Trophoblast cell (in vitro differentiated cells and primary cell): Measurements from ENCODE around the gene ZNF831.
A peak's percentile ranks its signal among the peaks of the same experiment; 100 is the strongest.

Experiments used
- DNase-seq, 2 donors: peaks; one replicate each; pipeline ENCODE4 v3.0.0-alpha.2; 2016
- H2AFZ ChIP-seq: 2 replicates; pipeline ENCODE4 v1.6.1; 2013; ENCODE audit warnings: low read length, moderate library complexity, mild to moderate bottlenecking; ENCODE audit not compliant: insufficient read depth, poor library complexity
- H2AK5ac ChIP-seq: 2 replicates; pipeline ENCODE4 v1.6.1; 2013; ENCODE audit warnings: mild to moderate bottlenecking, low read length
- H2BK120ac ChIP-seq: 2 replicates; pipeline ENCODE4 v1.6.1; 2013; ENCODE audit warnings: low read length, mild to moderate bottlenecking, moderate library complexity; ENCODE audit not compliant: insufficient read depth, poor library complexity
- H2BK12ac ChIP-seq: 2 replicates; pipeline ENCODE4 v1.6.1; 2013; ENCODE audit warnings: mild to moderate bottlenecking, low read length, moderate library complexity
- H2BK5ac ChIP-seq: 2 replicates; pipeline ENCODE4 v1.6.1; 2013; ENCODE audit warnings: low read length, low read depth, moderate library complexity, mild to moderate bottlenecking; ENCODE audit not compliant: poor library complexity
- H3K14ac ChIP-seq: 2 replicates; pipeline ENCODE4 v1.6.1; 2013; ENCODE audit warnings: mild to moderate bottlenecking, low read length
- H3K18ac ChIP-seq: 2 replicates; pipeline ENCODE4 v1.6.1; 2013; ENCODE audit warnings: mild to moderate bottlenecking, low read length
- H3K23ac ChIP-seq: 2 replicates; pipeline ENCODE4 v1.6.1; 2013; ENCODE audit warnings: low read length
- H3K27ac ChIP-seq: 2 replicates; pipeline ENCODE4 v1.5.1; 2013; ENCODE audit warnings: low read depth, mild to moderate bottlenecking, inconsistent platforms, low read length, moderate library complexity
- H3K27me3 ChIP-seq: 2 replicates; pipeline ENCODE4 v1.6.1; 2013; ENCODE audit warnings: inconsistent platforms, mild to moderate bottlenecking, low read length, moderate library complexity; ENCODE audit not compliant: insufficient read depth
- H3K36me3 ChIP-seq, 2 experiments: 1 replicate in 1 of 2; 2 replicates in 1 of 2; pipeline ENCODE4 v1.6.1; 2013; ENCODE audit warnings: low read length in 2 of 2, mild to moderate bottlenecking in 2 of 2, moderate library complexity in 1 of 2; ENCODE audit not compliant: insufficient read depth in 2 of 2, control insufficient read depth in 1 of 2
- H3K4ac ChIP-seq: 2 replicates; pipeline ENCODE4 v1.6.1; 2013; ENCODE audit warnings: low read depth, mild to moderate bottlenecking, low read length, moderate library complexity
- H3K4me1 ChIP-seq, 2 experiments: 1 replicate in 1 of 2; 2 replicates in 1 of 2; pipeline ENCODE4 v1.6.1; 2013; ENCODE audit warnings: low read length in 2 of 2, mild to moderate bottlenecking in 2 of 2, moderate library complexity in 1 of 2; ENCODE audit not compliant: insufficient read depth in 2 of 2, control insufficient read depth in 1 of 2
- H3K4me2 ChIP-seq: 2 replicates; pipeline ENCODE4 v1.6.1; 2013; ENCODE audit warnings: inconsistent platforms, mild to moderate bottlenecking, low read length, moderate library complexity
- H3K4me3 ChIP-seq: 2 replicates; pipeline ENCODE4 v1.5.1; 2013; ENCODE audit warnings: mild to moderate bottlenecking, low read depth, low read length, inconsistent platforms
- H3K79me1 ChIP-seq: one replicate; pipeline ENCODE4 v1.6.1; 2013; ENCODE audit warnings: low read length
- H3K79me2 ChIP-seq: 2 replicates; pipeline ENCODE4 v1.6.1; 2013; ENCODE audit warnings: low read length, mild to moderate bottlenecking; ENCODE audit not compliant: control insufficient read depth, insufficient read depth, poor library complexity
- H3K9ac ChIP-seq: 2 replicates; pipeline ENCODE4 v1.6.1; 2013; ENCODE audit warnings: mild to moderate bottlenecking, low read length
- H3K9me3 ChIP-seq: 2 replicates; pipeline ENCODE4 v1.6.1; 2013; ENCODE audit warnings: low read depth, mild to moderate bottlenecking, control low read depth, inconsistent platforms, low read length; ENCODE audit not compliant: insufficient read depth
- H4K12ac ChIP-seq: 2 replicates; pipeline ENCODE4 v1.6.1; 2013; ENCODE audit warnings: low read depth, mild to moderate bottlenecking, low read length, moderate library complexity
- H4K8ac ChIP-seq: 2 replicates; pipeline ENCODE4 v1.6.1; 2013; ENCODE audit warnings: low read depth, mild to moderate bottlenecking, low read length, moderate library complexity
- H4K91ac ChIP-seq: one replicate; pipeline ENCODE4 v1.6.1; 2013; ENCODE audit warnings: low read depth, mild to moderate bottlenecking, low read length, moderate library complexity
- WGBS: extraction: QIAGEN DNeasy Blood & Tissue Kit; methylation state at CpG from one replicate; pipeline ENCODE4 v1.1.7; 2013; ENCODE audit warnings: missing lambda C conversion rate; ENCODE audit not compliant: insufficient read length, insufficient coverage; ENCODE audit errors: extremely low coverage; 5-methylcytosine and 5-hydroxymethylcytosine counted together

ZNF831 gene

DNA sequence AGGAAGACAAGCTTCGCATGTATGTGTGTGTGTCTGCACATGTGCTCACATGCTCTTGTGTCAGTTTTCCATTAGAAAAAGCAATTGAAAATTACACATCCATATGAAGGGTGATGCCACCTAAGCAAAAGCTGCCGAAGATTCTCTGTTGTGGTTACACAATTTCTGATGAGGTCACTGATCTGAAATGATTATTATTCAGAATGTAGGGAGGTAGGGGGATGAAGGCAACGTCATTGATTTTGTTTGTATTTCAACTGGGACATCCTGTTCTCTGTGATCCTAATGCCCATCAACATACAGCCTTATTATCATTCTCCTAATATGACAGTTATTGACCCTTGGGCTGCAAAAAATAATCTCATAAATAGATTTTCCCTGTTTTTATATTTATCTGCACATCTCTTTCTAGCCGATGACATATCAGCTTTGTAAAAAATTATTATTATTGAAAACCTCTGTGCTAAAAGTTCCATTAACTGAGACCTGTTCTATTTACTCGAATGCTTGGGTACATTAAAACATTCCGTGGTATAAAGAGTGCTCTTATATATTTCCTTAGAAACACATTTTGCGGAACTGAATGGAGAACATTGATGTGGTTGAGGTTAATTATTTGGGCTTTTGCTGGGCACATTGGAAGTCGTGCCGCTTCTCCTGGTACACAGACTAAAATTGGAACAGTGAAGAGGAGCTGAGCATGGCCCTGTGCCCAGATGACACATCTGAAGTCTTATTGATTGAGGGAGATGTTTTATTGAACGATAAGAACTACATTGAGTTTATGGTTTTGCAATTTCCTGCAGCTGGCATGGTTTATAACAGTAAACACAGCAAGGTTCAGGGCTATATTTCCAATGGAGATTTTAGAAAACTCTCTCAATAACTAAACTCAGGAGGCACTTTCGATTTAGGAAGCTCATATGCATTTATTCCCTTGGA, 51.3 kb downstream of the ZNF831 start:
- Histone ChIP-seq H3K23ac (no peak overlapping the region), H4K12ac (no peak overlapping the region), H4K8ac (no peak overlapping the region), H2AFZ (no peak overlapping the region), H2BK5ac (no peak overlapping the region), H2BK120ac (no peak overlapping the region), H3K9me3 (peaks cover 2% of the 10 kb centered on the region), H4K91ac (no peak overlapping the region), H3K4me1 (no peaks in the 10 kb centered on the region), H3K79me1 (no peaks in the 10 kb centered on the region), H3K9ac (no peak overlapping the region), H3K27ac (no peak overlapping the region), H3K4ac (no peak overlapping the region), H3K14ac (no peak overlapping the region), H3K4me2 (no peak overlapping the region), H2BK12ac (no peak overlapping the region), H3K27me3 (no peaks in the 10 kb centered on the region), H3K79me2 (no peaks in the 10 kb centered on the region), H2AK5ac (no peak overlapping the region), H3K36me3 (no peaks in the 10 kb centered on the region), H3K4me3 (no peak overlapping the region), H3K18ac (no peak overlapping the region)
- WGBS, result no CpG with 5 or more reads among the region's 11 CpGs
- peak in 1 of 2 donors; percentile 26 for DNase-seq

DNA sequence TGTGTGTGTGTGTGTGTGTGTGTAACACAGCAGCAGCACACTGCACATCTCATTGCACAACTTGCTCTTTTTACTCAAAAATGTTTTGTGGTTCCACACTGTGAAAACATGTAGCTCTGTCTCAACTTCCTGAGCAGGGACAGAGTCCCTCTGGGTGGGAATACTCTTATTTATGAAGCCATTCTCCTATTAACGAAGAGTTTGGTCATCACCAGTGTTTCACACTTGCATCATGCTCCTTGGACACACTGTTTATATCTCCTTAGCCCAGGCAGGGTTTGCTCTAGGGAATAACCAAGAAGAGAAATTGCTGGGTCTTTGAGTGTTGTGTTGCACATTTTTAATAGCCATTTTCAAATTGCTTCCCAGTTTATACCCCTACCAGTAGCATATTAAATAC, 53.6 kb downstream of the ZNF831 start:
- Histone ChIP-seq H2AK5ac (no peak overlapping the region), H3K4me3 (no peak overlapping the region), H3K79me1 (peaks cover 2% of the 10 kb centered on the region), H3K9ac (no peak overlapping the region), H3K27me3 (no peaks in the 10 kb centered on the region), H2AFZ (no peak overlapping the region), H3K4ac (no peak overlapping the region), H3K14ac (no peak overlapping the region), H3K27ac (no peak overlapping the region), H3K4me1 (peaks cover 0 to 3% of the 10 kb centered on the region in 2 experiments), H3K4me2 (no peak overlapping the region), H2BK12ac (no peak overlapping the region), H2BK120ac (no peak overlapping the region), H4K8ac (no peak overlapping the region), H4K91ac (no peak overlapping the region), H3K36me3 (no peaks in the 10 kb centered on the region), H2BK5ac (no peak overlapping the region), H3K23ac (no peak overlapping the region), H3K18ac (no peak overlapping the region), H4K12ac (no peak overlapping the region), H3K79me2 (no peaks in the 10 kb centered on the region), H3K9me3 (no peaks in the 10 kb centered on the region)
- DNase-seq, result no peak
- WGBS, result no CpG with 5 or more reads among the region's 1 CpG

DNA sequence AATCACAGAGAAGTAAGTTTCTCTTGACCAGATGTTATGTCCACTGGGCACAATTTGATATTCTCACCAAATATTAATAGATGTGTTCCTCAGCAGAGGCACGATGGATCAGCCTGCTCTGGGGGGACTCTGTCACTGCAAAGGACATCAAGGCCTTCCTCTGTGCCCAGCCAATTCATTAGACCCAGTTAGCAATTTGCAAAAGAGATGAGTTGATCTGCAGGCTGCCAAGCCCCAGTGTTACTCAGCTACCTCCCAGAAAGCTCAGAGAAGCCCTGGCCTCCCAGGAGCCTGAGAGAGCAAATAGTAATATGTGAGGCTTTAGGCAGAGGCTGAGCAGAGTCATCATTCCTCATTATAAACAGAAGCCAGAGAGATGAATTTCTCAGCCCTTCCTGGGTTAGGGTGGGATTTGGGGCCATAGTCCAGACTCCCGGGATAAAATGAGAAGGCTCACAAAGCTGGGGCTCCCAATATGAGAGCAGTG, 54.2 kb downstream of the ZNF831 start:
- Histone ChIP-seq H2BK5ac (no peak overlapping the region), H2AK5ac (no peak overlapping the region), H3K79me2 (no peaks in the 10 kb centered on the region), H3K14ac (no peak overlapping the region), H4K12ac (no peak overlapping the region), H3K9me3 (no peaks in the 10 kb centered on the region), H4K91ac (no peak overlapping the region), H2BK120ac (no peak overlapping the region), H3K9ac (peak overlapping the region; percentile 55), H3K23ac (no peak overlapping the region), H3K36me3 (no peaks in the 10 kb centered on the region), H4K8ac (no peak overlapping the region), H3K4me3 (no peak overlapping the region), H3K27ac (no peak overlapping the region), H3K79me1 (peaks cover 3% of the 10 kb centered on the region), H3K18ac (no peak overlapping the region), H3K4me2 (no peak overlapping the region), H2AFZ (no peak overlapping the region), H3K4ac (no peak overlapping the region), H2BK12ac (no peak overlapping the region), H3K27me3 (peaks cover under 1% of the 10 kb centered on the region), H3K4me1 (peaks cover 0 to 3% of the 10 kb centered on the region in 2 experiments)
- WGBS, result no CpG with 5 or more reads among the region's 2 CpGs
- no peak for DNase-seq

- Histone ChIP-seq H3K4ac (no peak overlapping the region), H3K4me1 (peaks cover 0 to 3% of the 10 kb centered on the region in 2 experiments), H3K23ac (no peak overlapping the region), H3K79me1 (peaks cover 3% of the 10 kb centered on the region), H3K79me2 (no peaks in the 10 kb centered on the region), H4K12ac (no peak overlapping the region), H3K27me3 (peaks cover 4% of the 10 kb centered on the region), H3K36me3 (no peaks in the 10 kb centered on the region), H2BK12ac (no peak overlapping the region), H2AK5ac (no peak overlapping the region), H2BK120ac (no peak overlapping the region), H3K9ac (no peak overlapping the region), H3K4me3 (no peak overlapping the region), H3K14ac (no peak overlapping the region), H4K8ac (no peak overlapping the region), H2BK5ac (no peak overlapping the region), H3K4me2 (no peak overlapping the region), H3K27ac (no peak overlapping the region), H3K9me3 (no peaks in the 10 kb centered on the region), H3K18ac (no peak overlapping the region), H2AFZ (no peak overlapping the region), H4K91ac (no peak overlapping the region)
- WGBS, result no CpG with 5 or more reads among the region's 8 CpGs
- no peak for DNase-seq
Measured at GRCh38 chr20:59219211-59219610, 55.6 kb downstream of the ZNF831 start.
